RWPE1 (cell line): ENCODE measurements around the gene KYAT1.
"Not testable (repeated sequence)": the region's sequence is repeated elsewhere in the genome, so short reads cannot be mapped to it uniquely, and the experiment has no call there.

Source experiments
- CTCF ChIA-PET: fragments of 350-600 bp; sonication (Branson Sonifier 250); formaldehyde crosslinking; extraction: SDS; loops from one replicate; lab custom pipeline; 2021; lab: Yijun Ruan, JAX
- POLR2A ChIA-PET: fragments of 400-600 bp; formaldehyde crosslinking; extraction: SDS; loops from one replicate; lab custom pipeline; 2020; ENCODE audit warnings: antibody characterized with exemption; ENCODE audit not compliant: low non-redundant PET; lab: Yijun Ruan, JAX
- DNase-seq: peaks from one replicate; pipeline ENCODE4 v3.0.0; 2012; ENCODE audit warnings: low spot score
- H3K27ac ChIP-seq: fragments of 450-650 bp; 2 replicates; pipeline ENCODE4 v1.5.1; 2017
- TF ChIP-seq, protein P1 (sequence below): fragments of 450-650 bp; conservative IDR thresholded peaks from 2 replicates; pipeline ENCODE4 v1.5.1; 2017; ENCODE audit warnings: low read depth, mild to moderate bottlenecking

KYAT1 gene

DNA sequence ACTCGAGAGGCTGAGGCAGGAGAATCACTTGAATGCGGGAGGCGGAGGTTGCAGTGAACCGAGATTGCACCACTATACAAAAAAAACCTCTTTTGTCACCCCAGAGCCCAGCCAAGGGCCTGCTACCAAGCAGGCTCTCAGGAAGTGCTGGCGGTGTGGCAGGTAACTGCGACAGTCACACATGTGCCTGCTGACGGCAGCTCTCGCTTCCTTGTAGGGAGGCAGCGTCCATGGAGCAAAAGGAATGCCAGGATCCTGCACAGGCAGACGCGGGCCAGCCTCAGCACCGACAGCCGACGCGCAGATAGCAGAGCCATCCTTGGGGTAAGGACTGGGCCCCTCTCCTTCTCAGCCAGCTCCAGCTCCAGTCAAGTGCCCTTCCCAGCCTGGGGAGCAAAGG, 4.0 kb upstream of the KYAT1 start:
- TF ChIP-seq, protein P1, sequence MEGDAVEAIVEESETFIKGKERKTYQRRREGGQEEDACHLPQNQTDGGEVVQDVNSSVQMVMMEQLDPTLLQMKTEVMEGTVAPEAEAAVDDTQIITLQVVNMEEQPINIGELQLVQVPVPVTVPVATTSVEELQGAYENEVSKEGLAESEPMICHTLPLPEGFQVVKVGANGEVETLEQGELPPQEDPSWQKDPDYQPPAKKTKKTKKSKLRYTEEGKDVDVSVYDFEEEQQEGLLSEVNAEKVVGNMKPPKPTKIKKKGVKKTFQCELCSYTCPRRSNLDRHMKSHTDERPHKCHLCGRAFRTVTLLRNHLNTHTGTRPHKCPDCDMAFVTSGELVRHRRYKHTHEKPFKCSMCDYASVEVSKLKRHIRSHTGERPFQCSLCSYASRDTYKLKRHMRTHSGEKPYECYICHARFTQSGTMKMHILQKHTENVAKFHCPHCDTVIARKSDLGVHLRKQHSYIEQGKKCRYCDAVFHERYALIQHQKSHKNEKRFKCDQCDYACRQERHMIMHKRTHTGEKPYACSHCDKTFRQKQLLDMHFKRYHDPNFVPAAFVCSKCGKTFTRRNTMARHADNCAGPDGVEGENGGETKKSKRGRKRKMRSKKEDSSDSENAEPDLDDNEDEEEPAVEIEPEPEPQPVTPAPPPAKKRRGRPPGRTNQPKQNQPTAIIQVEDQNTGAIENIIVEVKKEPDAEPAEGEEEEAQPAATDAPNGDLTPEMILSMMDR: no peak
- peak overlapping the region; percentile 100 for H3K27ac ChIP-seq
- DNase-seq: no peak
- ChIA-PET CTCF (no interaction called here), POLR2A (no interaction called here)

DNA sequence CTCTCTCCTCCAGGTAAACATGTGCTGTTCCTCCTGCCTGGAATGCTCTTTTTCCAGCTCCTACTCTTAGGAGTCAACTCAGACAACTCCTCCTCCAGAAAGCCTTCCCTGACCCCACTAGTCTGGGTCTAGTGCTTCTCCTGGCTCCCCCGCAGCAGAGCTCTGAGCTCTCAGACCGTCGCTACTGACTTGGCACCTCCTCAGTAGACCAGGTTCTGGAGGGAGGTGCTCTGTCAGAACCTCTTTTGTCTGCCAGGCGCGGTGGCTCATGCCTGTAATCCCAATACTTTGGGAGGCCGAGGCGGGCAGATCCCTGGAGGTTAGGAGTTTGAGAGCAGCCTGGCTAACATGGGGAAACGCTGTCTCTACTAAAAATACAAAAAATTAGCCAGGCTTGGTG, 3.6 kb upstream of the KYAT1 start:
- POLR2A ChIA-PET: no interaction called here
- no peak for DNase-seq
- H3K27ac ChIP-seq: peak overlapping the region; percentile 100
- TF ChIP-seq, protein P1: no peak
- CTCF ChIA-PET: interaction anchor here (0.6 to 1.0 kb wide), 2 partner anchors 20 to 878 kb away, joined by 3 read pairs; no protein-coding TSS in a partner anchor

DNA sequence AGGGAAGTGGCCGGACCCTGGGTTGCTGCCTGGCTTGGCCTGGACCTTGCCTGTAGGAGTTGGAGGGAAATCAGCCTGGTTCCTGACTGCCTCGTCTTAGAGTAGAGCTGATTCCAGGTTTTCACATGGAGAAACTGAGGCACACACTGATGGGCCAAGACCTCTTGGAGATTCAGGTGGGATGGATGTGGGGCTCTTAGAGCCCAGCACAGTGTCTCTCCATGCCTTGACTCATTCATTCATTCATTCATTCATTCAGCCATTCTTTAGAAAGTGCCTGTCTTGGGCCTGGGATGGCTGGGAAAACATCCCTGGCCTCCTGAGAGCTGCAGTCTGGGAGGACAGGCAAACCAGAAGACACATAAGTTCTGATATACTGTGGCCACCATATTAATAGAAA, 2.4 kb upstream of the KYAT1 start:
- TF ChIP-seq, protein P1: no peak
- POLR2A ChIA-PET: no interaction called here

DNA sequence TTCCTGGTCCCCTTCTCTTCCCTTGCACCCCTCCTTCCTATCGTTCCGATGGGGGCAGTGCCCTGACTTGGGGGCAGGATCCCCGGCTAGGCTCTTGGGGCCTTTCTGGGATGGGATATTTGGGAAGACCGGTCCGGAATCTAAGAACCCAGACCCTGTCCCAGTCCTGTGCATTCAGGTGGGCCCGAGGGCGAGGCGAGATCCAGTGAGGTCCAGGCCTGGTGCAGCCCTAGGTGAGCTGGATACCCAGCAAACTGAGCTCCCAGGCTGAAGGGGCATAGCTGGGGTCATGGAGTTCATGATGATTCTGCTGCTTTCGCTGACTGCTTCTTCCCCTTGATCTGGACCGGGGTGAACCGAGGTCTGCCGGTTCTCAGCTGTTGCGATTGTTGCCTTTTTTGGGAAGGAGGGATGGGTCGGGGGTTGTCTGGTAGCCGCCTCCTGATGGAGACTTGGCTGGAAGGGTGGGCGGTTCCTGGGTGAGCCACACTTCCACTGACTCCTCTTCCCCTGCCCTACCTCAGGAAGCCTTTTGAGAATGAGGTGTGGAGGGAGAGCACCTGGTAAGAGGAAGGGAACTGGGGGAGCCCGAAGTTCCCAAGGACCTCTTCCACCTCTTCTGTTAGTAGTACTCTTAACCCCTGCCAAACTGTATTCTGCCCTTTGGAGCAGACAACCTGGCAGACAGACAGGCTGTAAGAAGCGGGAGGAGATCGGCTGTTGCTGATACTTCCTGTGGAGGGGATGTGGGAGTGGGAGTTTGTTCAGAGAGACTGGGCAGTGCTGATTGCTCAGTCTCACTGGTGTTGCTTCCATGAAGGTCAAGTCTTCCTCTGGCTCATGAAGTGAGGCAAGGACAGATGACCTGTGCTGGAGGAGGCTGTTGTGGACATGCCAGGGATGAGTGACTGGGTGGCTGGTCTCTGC, 1.2 kb upstream of the KYAT1 start:
- ChIA-PET POLR2A (interaction anchor here (0.6 to 1.3 kb wide), 2 partner anchors 9 to 85 kb away, joined by 4 to 5 read pairs; no protein-coding TSS in a partner anchor), CTCF (interaction anchor here (2.8 kb wide), 1 partner anchor 45 kb away, joined by 10 read pairs; no protein-coding TSS in a partner anchor)
- peak overlapping the region; percentile 100 for H3K27ac ChIP-seq
- peak; percentile 48 for DNase-seq
- TF ChIP-seq, protein P1: no peak

More for the DNA sequence above, 2.4 kb upstream of the KYAT1 start:
- DNase-seq: no peak
- H3K27ac ChIP-seq: peak overlapping the region; percentile 100
- CTCF ChIA-PET: interaction anchor here (1.0 kb wide), 1 partner anchor 18 kb away, joined by 3 read pairs; no protein-coding TSS in a partner anchor

DNA sequence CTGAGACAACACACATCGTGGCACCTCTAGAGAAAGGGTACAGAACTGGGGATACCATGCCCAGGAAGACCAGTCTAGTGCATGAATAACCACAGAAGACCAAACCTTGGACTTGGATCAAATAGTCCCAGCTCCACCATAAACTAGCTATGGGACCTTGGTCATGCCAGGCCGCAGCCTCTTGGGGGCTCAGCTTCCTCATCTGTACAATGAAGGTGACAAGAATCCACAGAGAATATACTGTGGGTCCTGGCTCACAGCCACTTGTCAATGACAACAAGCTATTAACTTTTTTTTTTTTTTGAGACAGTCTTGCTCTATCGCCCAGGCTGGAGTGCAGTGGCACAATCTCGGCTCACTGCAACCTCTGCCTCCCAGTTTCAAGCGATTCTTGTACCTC, 3.9 kb downstream of the KYAT1 start:
- no peak for DNase-seq
- H3K27ac ChIP-seq: peak overlapping the region; percentile 100
- ChIA-PET POLR2A (interaction anchor here (0.6 to 1.0 kb wide), 3 partner anchors 11 to 16 kb away, joined by 3 to 4 read pairs (median 3); no protein-coding TSS in a partner anchor), CTCF (interaction anchor here (0.7 kb wide), 1 partner anchor 59 kb away, joined by 4 read pairs; no protein-coding TSS in a partner anchor)
- TF ChIP-seq, protein P1: no peak

DNA sequence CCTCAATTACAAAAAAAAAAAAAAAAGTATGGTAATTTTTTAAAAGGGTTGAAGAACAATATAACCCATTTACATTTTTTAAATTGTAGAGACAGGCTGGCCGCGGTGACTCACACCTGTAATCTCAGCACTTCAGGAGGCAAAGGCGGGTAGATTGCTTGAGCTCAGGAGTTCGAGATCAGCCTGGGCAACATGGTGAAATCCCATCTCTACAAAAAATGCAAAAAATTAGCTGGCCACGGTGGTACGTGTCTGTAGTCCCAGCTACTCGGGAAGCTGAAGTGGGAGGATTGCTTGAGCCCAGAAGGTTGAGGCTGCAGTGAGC, 10.8 kb downstream of the KYAT1 start:
- POLR2A ChIA-PET, H3K27ac ChIP-seq, DNase-seq: not testable (repeated sequence)
- CTCF ChIA-PET: interaction anchor here (0.7 to 1.7 kb wide), 2 partner anchors 19 to 342 kb away, joined by 3 to 4 read pairs; no protein-coding TSS in a partner anchor
